Stimulated activated CD8-positive, alpha-beta memory T cell treated with anti-CD3 and anti-CD28 coated beads, Interleukin-12 subunit alpha, Interleukin-12 subunit beta, amount 100 ng/mL, for 4 hours (primary cell): Measurements from ENCODE around the gene TKFC.
A peak's percentile ranks its signal among the peaks of the same experiment; 100 is the strongest.

ENCODE experiments used
- DNase-seq: peaks from one replicate; pipeline ENCODE4 v3.0.0-alpha.2; 2020; ENCODE audit warnings: low read depth

TKFC gene

GRCh38 chr11:61345954-61346843 lies 13.2 kb downstream of the TKFC start:
- no peak for DNase-seq

DNA sequence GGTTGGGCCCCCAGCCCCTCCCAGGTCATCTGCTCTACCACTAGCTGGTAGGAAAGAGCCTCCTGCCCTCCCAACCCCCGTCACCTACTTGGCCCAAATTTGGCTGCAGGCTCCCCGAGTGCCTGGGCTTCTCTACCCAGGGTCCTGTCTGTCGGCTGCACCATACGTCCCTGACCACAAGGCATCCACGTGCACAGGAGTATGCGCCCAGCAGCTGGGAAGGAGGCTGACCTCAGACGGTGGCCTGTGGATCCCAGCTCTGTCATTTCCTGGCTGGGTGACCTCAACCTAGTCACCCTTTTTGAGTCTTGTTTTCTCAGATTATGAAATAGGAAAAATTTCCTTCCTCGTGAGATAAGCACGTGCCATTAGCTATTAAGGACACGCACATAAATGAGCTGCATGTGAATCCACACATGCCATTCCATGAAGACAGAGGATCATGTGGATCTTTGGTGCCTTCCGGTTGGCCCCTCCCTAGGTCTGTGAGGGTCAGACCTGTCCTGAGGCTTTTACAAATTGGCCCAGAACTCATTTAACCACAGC lies 15.0 kb downstream of the TKFC start:
- DNase-seq = no peak

DNA sequence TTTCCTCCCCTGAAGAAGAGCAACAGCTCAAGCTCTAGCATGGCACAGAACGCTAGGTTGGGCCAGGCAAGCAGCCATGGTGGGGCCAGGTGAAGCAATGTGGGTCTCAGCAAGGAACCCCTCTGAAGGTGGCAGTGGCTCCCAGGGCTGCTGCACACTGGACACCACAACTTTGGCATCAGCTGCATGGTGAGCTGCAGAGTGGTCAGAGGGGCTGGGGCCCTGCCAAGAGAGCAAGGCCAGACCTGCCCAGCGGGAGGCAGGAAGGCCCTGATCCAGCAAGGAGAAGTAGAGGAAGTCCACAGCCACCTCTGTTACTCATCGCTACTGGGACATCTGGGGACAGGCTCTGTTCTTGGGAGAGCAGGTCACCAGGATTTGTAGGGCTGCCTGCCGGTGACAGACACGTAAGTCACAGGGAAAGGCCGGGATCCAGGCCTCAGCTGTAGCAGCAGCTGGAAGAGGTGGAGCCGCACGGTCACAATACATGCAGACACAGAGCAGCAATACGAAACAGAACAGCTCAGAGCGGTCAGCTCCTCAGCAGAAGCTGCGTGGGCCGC lies 16.2 kb downstream of the TKFC start:
- no peak for DNase-seq

GRCh38 chr11:61349916-61350315 lies 16.9 kb downstream of the TKFC start:
- DNase-seq = no peak

- no peak for DNase-seq
Measured at GRCh38 chr11:61350336-61350735, 17.3 kb downstream of the TKFC start.

GRCh38 chr11:61350803-61351202 lies 17.8 kb downstream of the TKFC start:
- DNase-seq = no peak

- no peak for DNase-seq
Measured at GRCh38 chr11:61352038-61352437, 19.0 kb downstream of the TKFC start.

- DNase-seq = no peak
Measured at GRCh38 chr11:61353131-61354067, 20.4 kb downstream of the TKFC start.

DNA sequence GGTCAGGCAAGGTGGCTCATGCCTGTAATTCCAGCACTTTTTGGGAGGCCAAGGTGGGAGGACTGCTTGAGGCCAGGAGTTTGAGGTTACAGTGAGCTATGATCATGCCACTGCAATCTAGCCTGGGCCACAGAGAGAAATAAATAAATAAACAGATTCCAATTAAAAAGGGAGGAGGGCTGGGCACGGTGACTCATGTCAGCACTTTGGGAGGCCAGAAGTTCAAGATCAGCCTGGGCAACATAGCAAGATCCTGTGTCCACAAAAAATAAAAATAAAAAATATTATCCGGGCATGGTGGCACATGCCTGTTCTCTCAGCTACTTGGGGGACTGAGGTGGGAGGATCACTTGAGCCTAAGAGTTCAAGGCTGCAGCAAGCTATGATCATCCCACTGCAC lies 21.2 kb downstream of the TKFC start:
- DNase-seq = no peak

DNA sequence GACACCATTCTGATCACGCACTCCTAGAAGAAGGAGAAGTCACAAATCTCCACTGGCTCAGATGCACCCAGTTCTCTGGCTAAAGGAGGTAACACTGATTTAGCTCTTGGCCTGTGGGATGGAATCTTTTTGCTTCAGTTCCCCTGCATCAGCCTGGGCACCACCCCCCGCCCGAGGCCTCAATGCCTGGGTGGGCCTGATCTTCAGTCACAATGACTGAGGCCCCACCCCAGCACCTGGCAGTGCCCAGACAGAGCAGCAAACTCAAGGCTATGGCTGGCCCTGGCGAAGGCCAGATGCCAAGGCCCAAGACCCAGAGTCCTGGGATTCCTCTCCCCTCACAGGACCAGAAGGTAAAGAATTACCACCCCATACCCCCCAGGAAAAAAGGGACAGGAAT lies 23.7 kb downstream of the TKFC start:
- DNase-seq = no peak

DNA sequence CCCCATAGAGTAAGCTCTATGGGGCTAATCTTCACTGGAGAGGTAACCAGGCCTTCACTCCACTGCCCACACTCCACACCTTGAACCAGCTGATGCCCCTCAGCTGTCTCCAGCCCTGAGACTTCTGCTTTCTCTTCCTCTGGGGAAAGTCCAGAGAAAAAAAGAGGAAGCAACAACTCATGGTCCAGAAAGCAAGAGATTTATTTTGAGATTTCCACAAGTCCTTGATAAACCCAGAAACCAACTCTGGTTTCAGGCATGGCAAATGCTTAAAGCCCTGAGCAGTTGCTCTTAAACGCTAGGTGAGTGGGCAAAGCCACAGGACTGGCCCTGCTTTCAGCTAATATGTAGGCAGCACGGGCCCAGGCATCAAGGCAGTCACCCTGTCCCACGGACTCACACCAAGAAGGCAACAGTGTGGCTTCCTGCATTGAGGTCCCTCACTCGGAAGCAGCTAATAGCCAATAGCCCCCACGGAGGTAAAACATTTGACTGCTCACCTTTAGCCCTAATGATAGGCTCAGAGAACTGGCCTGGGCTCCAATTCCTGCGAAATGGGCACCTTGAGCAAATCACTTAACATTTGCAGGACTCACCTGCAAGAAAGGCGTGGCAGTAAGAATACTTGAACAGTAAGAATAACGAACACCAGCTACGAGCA lies 24.3 kb downstream of the TKFC start:
- no peak for DNase-seq

DNA sequence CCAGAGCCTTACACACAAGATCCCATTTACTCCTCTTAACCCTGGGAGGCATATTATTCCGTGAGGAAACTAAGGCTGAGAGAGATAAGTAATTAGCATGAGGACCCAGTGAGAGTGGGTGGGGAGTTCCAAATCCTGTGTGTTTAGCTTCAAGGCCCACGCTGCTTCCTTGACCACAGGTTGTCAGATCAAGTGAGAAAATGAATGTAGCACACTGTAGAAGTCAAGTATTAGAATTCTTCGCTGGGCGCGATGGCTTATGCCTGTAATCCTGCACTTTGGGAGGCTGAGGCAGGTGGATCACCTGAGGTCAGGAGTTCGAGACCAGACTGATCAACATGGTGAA lies 24.8 kb downstream of the TKFC start:
- DNase-seq = no peak

DNA sequence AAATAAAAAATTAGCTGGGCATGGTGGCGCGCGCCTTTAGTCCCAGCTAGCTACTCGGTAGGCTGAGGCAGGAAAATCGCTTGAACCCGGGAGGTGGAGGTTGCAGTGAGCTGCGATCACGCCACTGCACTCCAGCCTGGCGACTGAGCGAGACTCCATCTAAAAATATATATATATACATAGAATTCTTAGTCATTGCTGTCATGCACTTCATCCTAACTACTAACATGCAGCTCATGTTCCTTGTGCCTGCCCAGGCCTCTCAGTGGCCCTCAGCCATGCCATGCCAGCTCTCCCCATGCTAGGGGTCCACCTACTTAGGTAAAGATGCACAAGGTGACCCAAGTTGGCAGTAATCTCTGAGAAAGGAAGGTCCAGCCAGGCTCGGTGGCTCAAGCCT lies 25.5 kb downstream of the TKFC start:
- no peak for DNase-seq

DNA sequence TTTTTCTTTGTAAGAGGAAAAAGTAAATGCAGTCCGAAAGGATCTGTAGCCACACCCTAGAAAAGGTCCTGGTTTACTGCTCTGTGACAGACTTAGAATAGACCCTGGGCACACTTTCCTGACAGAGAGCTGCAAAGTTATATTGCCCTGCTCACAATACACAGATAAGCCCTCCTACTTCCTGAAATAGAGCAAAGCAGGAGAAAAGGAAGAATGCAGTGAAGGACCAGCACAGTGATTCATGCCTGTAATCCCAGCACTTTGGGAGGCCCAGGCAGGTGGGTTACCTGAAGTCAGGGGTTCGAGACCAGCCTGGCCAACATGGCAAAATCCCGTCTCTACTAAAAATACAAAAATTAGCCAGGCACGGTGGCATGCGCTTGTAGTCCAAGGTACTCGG lies 26.5 kb downstream of the TKFC start:
- no peak for DNase-seq

DNA sequence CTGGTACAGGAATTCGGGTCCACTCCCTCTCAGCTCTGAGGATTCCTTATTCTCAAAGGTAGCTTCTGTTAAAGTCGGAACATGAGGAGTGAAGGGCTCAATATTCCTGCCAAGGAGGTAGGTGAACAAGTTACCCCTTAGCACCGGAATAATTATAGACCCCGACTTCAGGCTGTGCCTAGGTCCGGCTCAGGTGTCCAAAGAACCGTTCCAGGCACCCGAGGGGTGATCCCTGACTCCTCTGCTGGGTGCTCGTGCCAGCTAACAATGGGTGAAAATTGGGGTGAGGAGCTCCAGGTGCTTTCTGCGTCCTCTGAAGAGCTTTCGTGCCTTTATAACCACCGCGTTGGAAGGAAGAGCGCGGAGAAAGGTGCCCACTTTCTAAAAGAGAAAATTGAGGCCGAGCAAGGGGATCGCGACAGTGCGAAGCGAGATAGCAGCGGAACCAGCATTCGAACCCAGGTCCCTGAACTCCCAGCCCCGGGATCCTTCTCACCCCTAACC lies 28.3 kb downstream of the TKFC start:
- no peak for DNase-seq

- peak; percentile 76 for DNase-seq
Measured at GRCh38 chr11:61361741-61362541, 28.9 kb downstream of the TKFC start, which contains the start of the genes CYB561A3 and TMEM138. Gene CYB561A3, minus strand, starts transcription at chr11:61361882. Its CDS starts 5,169 bp downstream, at chr11:61356713. Gene TMEM138, plus strand, starts transcription at chr11:61362374. Its CDS starts 2,017 bp downstream, at chr11:61364391.

DNA sequence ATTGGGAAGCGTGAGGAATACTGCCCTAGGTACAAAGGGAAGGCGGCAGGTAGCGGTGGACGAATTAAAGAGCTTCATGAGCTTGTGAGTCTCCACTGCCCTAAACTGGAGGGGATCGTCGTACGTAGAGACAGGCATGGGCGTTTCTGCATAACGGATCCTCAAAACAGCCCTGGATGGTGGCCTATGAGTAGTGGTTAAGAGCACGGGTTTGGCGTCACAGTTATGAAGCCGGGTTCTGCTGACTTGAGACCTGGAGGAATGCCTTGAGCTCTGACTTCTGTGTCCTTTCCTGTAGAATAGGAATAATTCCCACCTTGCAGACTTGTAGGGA lies 29.5 kb downstream of the TKFC start:
- no peak for DNase-seq

DNA sequence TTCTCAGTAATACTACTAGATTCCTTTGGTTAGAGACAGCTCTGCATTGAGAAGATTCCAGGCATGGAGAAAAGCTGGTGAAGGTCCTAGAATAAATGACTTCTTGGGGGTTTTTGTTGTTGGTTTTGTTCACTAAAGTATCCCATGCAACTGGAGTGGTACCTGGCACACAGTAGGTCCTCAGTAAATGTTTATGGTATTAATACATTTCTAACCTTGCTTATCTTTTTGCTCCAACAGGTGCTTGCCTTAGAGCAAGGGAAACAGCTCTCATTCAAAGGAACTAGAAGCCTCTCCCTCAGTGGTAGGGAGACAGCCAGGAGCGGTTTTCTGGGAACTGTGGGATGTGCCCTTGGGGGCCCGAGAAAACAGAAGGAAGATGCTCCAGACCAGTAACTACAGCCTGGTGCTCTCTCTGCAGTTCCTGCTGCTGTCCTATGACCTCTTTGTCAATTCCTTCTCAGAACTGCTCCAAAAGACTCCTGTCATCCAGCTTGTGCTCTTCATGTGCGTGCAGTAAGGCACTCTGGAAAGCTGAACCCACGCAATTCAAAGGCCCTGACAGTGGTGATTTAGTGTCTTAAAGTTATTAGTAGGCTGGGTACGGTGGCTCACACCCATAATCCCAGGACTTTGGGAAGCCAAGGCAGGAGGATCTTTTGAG lies 31.1 kb downstream of the TKFC start:
- no peak for DNase-seq

DNA sequence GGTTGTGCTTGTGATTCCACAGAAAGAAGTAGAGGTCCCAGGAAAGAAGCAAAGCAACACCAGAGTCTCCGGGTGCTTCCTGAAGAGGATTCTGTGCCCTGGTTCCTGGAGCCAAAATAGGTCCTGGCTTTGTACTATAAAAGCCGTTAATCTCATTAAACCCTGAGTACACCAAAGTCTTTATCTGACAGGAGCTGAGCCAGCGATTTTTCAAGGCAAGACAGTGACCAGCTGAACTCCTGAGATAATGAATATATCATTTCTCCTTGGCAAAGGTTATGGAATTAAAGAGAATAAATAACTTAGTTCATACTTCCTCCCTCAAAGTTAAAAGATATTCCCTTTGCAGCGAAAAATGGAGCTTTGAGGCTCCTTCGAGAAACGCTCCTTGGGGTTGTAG lies 34.4 kb downstream of the TKFC start:
- DNase-seq = no peak

- DNase-seq = no peak
Measured at GRCh38 chr11:61368646-61369045, 35.6 kb downstream of the TKFC start.
